ENCODE results near the gene ATP6V0A4.

The ATP6V0A4 gene

DNA sequence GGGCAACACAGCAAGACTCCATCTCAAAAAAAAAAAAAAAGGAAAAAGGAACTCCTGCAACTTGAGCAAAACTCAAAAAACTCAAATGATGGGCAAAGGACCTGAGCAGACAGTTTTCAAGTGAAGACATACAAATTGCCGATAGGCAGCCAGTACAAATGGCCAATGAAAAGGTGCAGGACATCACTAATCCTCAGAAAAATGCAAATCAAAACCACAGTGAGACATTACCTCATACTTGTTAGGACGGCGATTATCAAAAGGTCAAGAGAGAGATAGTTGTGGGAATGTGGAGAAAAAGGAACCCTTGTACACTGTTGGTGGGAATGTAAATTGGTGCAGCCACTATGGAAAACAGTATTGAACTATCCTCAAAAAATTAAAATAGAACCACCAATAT lies 113.7 kb downstream of the ATP6V0A4 start:
- Mint-ChIP-seq H3K4me1 (ENCODE audit: low read depth) (no peaks in the 10 kb centered on the region), H3K27me3 (peaks cover 5% of the 10 kb centered on the region), H3K36me3 (ENCODE audit: low read depth) (no peaks in the 10 kb centered on the region), H3K4me3 (no peak overlapping the region), H3K9me3 (no peaks in the 10 kb centered on the region), H3K27ac (no peak overlapping the region)
- DNase-seq, result no peak

DNA sequence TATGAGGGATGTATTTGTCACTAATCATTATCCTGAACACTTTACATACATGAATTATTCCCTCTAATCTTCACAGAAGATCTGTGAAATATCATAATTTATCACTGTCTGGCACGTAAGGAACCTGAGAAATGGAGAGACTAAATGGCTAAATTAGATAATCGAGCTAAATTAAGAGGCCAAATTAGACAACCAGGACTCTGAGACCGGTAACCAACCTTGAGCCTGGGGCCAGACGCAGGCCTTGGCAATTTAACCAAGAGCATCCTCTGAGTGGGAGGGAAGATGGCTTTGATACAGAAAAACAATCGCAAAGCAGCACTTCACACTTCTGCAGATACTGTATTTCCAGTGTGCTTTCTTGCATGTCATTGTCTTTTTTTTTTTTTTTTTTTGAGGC lies 118.2 kb downstream of the ATP6V0A4 start:
- H3K27me3 Mint-ChIP-seq, result no peaks in the 10 kb centered on the region
- H3K36me3 Mint-ChIP-seq (ENCODE audit: low read depth), result no peaks in the 10 kb centered on the region
- DNase-seq, result no peak
- no peaks in the 10 kb centered on the region for H3K9me3 Mint-ChIP-seq
- no peaks in the 10 kb centered on the region for H3K4me1 Mint-ChIP-seq (ENCODE audit: low read depth)
- no peak overlapping the region for H3K4me3 Mint-ChIP-seq
- H3K27ac Mint-ChIP-seq, result no peak overlapping the region

DNA sequence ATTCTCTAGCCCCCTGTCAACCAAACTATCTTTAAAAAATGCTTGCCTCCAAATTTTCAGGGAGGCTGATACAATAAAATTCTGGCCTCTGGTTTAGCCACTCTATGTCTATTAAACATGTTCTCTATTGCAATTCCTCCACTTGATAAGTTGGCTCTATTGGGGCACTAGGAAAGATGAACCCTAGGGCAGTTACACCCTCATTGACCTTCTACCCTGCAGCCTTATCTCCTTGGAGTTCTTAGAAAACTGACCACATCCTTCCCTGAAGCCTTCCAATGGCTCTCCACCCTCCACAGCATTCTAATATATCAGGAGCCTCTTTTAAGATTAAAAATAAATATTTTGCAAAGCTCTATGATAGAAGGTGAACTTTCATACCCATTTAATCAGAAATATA lies 127.4 kb downstream of the ATP6V0A4 start:
- Mint-ChIP-seq H3K9me3 (no peaks in the 10 kb centered on the region), H3K27me3 (peaks cover 34% of the 10 kb centered on the region), H3K36me3 (ENCODE audit: low read depth) (no peaks in the 10 kb centered on the region), H3K4me3 (no peak overlapping the region), H3K4me1 (ENCODE audit: low read depth) (peaks cover 17% of the 10 kb centered on the region), H3K27ac (no peak overlapping the region)
- no peak for DNase-seq

DNA sequence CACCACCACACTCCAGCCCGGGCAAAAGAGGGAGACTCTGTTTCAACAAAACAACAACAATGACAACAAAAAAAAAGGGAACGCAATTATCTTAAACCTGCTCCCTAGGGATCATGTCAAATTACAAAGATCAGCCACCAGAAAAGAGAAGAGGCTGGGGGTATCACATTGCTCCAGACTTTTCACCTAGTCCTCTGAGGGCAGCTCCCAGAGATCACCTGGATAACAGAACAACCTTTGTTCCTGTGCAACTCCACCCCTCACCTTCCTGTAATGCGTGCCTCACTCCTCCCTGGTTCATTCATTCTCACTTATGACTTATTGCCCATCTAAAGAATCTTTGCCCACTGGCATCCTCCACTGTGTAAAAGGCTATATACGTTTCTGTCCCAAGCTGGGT lies 128.6 kb downstream of the ATP6V0A4 start:
- H3K36me3 Mint-ChIP-seq (ENCODE audit: low read depth), result no peaks in the 10 kb centered on the region
- no peak overlapping the region for H3K27ac Mint-ChIP-seq
- H3K4me1 Mint-ChIP-seq (ENCODE audit: low read depth), result peaks cover 20% of the 10 kb centered on the region
- no peak overlapping the region for H3K4me3 Mint-ChIP-seq
- H3K27me3 Mint-ChIP-seq, result peaks cover 43% of the 10 kb centered on the region
- DNase-seq, result no peak
- no peaks in the 10 kb centered on the region for H3K9me3 Mint-ChIP-seq

- no peaks in the 10 kb centered on the region for H3K9me3 Mint-ChIP-seq
- H3K27me3 Mint-ChIP-seq, result peaks cover 47% of the 10 kb centered on the region
- peaks cover 20% of the 10 kb centered on the region for H3K4me1 Mint-ChIP-seq (ENCODE audit: low read depth)
- H3K27ac Mint-ChIP-seq, result no peak overlapping the region
- H3K36me3 Mint-ChIP-seq (ENCODE audit: low read depth), result no peaks in the 10 kb centered on the region
- no peak for DNase-seq
- no peak overlapping the region for H3K4me3 Mint-ChIP-seq
These were observed 129.1 kb downstream of the ATP6V0A4 start for GRCh38 chr7:138668946-138669345.

GRCh38 chr7:138668229-138668596 lies 129.8 kb downstream of the ATP6V0A4 start:
- no peaks in the 10 kb centered on the region for H3K9me3 Mint-ChIP-seq
- no peak overlapping the region for H3K27ac Mint-ChIP-seq

GRCh38 chr7:138667535-138668228 lies 130.3 kb downstream of the ATP6V0A4 start:
- H3K9me3 Mint-ChIP-seq, result no peaks in the 10 kb centered on the region
- H3K4me3 Mint-ChIP-seq, result no peak overlapping the region
- peaks cover 57% of the 10 kb centered on the region for H3K27me3 Mint-ChIP-seq
- DNase-seq, result no peak
- no peak overlapping the region for H3K27ac Mint-ChIP-seq
- H3K36me3 Mint-ChIP-seq (ENCODE audit: low read depth), result no peaks in the 10 kb centered on the region
- peaks cover 22% of the 10 kb centered on the region for H3K4me1 Mint-ChIP-seq (ENCODE audit: low read depth)

More at GRCh38 chr7:138668229-138668596, 129.8 kb downstream of the ATP6V0A4 start:
- Mint-ChIP-seq H3K36me3 (ENCODE audit: low read depth) (no peaks in the 10 kb centered on the region), H3K4me3 (no peak overlapping the region), H3K27me3 (peaks cover 54% of the 10 kb centered on the region), H3K4me1 (ENCODE audit: low read depth) (peaks cover 22% of the 10 kb centered on the region)
- DNase-seq, result no peak

DNA sequence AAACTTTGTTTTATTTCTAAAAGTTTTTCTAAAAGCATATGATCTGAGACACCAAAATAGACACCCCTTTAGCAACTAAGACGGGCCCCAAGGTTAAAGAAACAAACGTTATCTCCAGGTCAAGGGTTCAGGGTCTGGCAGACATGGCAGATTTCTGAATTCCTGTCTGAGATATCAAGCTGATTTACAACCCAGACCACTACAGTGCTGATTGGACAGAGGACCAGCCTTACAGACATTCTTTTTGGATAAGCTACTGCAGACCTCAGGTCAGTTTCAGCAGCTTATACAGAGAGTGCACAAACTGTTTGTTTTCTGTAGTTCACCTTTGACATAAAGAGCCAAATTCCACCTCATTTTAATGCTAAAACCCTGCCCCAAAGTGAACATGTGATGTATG lies 131.6 kb downstream of the ATP6V0A4 start:
- DNase-seq, result no peak
- H3K27me3 Mint-ChIP-seq, result peaks cover 57% of the 10 kb centered on the region
- no peak overlapping the region for H3K27ac Mint-ChIP-seq
- H3K36me3 Mint-ChIP-seq (ENCODE audit: low read depth), result no peaks in the 10 kb centered on the region
- H3K4me1 Mint-ChIP-seq (ENCODE audit: low read depth), result peaks cover 22% of the 10 kb centered on the region
- no peaks in the 10 kb centered on the region for H3K9me3 Mint-ChIP-seq
- H3K4me3 Mint-ChIP-seq, result no peak overlapping the region

DNA sequence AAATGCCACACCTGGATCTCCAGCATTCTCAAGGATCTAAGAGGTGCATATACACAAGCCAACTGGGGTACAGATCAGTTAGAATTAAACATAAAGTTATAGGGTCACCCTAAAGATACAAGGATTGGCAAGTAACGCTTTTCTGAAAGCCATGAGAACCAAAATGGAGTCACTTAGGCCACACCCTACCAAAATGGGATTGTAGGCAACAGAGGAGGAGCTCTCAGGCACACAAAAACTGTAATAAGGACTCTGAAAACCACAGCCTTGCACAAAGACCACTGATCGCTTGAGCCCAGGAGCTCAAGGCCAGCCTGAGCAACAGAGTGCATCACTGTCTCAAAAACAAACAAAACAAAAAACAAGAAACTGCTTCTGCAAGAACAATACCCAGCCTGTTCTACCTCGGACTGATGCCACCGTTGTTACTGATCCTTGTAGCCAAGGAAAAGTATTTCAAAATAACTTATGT lies 132.3 kb downstream of the ATP6V0A4 start:
- Mint-ChIP-seq H3K4me3 (no peak overlapping the region), H3K27ac (no peak overlapping the region), H3K27me3 (peaks cover 57% of the 10 kb centered on the region), H3K9me3 (no peaks in the 10 kb centered on the region), H3K36me3 (ENCODE audit: low read depth) (no peaks in the 10 kb centered on the region), H3K4me1 (ENCODE audit: low read depth) (peaks cover 22% of the 10 kb centered on the region)
- DNase-seq, result no peak

GRCh38 chr7:138665249-138665648 lies 132.7 kb downstream of the ATP6V0A4 start:
- peak overlapping the region; percentile 15 for H3K4me3 Mint-ChIP-seq
- H3K9me3 Mint-ChIP-seq, result no peaks in the 10 kb centered on the region
- H3K36me3 Mint-ChIP-seq (ENCODE audit: low read depth), result no peaks in the 10 kb centered on the region
- peaks cover 22% of the 10 kb centered on the region for H3K4me1 Mint-ChIP-seq (ENCODE audit: low read depth)
- no peak for DNase-seq
- peaks cover 57% of the 10 kb centered on the region for H3K27me3 Mint-ChIP-seq
- no peak overlapping the region for H3K27ac Mint-ChIP-seq

DNA sequence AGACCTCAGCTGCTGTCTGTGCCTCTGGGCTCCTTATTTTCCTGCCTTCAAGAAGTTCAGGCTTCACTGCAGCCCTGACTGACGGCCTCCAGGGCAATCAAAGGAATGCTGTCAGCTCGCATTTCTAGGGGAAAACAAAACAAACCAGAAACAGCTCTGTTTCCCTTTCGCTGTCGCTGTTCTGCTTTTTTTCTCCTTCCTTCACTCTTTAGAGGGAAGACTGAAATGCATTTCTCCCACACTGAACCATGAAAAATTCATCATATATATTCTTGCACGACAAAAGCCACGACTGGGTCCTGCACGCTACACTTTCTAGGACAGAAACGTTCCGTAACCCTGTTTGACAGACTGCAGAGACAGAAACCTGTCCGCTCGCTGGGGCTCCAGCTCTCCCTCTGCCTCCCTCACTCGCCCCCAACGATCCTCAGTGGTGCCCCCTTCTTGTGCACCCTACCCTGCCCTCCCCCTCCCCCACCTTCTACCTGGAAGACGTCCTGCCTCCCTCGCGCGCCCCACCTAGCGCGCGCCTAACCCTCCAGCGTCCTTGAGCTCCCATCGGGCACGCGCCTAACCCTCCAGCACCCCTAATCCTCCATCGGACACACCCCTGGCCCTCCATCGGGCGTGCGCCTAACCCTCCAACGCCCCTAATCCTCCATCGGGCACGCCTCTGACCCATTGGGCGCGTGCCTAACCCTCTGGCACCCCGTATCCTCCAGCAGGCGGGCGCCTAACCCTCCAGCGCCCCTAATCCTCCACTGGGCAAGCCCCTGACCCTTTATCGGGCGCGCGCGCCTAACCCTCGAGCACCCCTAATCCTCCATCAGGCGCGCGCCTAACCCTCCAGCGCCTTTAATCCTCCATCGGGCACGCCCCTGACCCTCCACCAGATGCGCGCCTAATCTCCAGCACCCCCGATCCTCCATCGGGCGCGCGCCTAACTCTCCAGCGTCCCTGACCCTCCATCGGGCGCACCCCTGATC lies 134.0 kb downstream of the ATP6V0A4 start:
- H3K27ac Mint-ChIP-seq, result no peak overlapping the region
- peak overlapping the region; percentile 63 for H3K4me3 Mint-ChIP-seq
- H3K9me3 Mint-ChIP-seq, result no peaks in the 10 kb centered on the region
- H3K27me3 Mint-ChIP-seq, result peaks cover 56% of the 10 kb centered on the region
- no peak for DNase-seq
- peaks cover 22% of the 10 kb centered on the region for H3K4me1 Mint-ChIP-seq (ENCODE audit: low read depth)
- no peaks in the 10 kb centered on the region for H3K36me3 Mint-ChIP-seq (ENCODE audit: low read depth)

GRCh38 chr7:138662991-138663320 lies 135.0 kb downstream of the ATP6V0A4 start:
- H3K27me3 Mint-ChIP-seq, result peaks cover 45% of the 10 kb centered on the region

GRCh38 chr7:138662076-138662990 lies 135.7 kb downstream of the ATP6V0A4 start:
- Mint-ChIP-seq H3K36me3 (ENCODE audit: low read depth) (no peaks in the 10 kb centered on the region), H3K4me3 (no peak overlapping the region), H3K9me3 (no peaks in the 10 kb centered on the region), H3K27me3 (peaks cover 39% of the 10 kb centered on the region), H3K27ac (no peak overlapping the region), H3K4me1 (ENCODE audit: low read depth) (peaks cover 13% of the 10 kb centered on the region)
- DNase-seq, result no peak

More at GRCh38 chr7:138662991-138663320, 135.0 kb downstream of the ATP6V0A4 start:
- H3K9me3 Mint-ChIP-seq, result no peaks in the 10 kb centered on the region
- DNase-seq, result no peak
- peaks cover 19% of the 10 kb centered on the region for H3K4me1 Mint-ChIP-seq (ENCODE audit: low read depth)
- no peaks in the 10 kb centered on the region for H3K36me3 Mint-ChIP-seq (ENCODE audit: low read depth)
- H3K4me3 Mint-ChIP-seq, result no peak overlapping the region
- H3K27ac Mint-ChIP-seq, result no peak overlapping the region

- Mint-ChIP-seq H3K4me1 (ENCODE audit: low read depth) (peaks cover 5% of the 10 kb centered on the region), H3K27me3 (peaks cover 32% of the 10 kb centered on the region), H3K36me3 (ENCODE audit: low read depth) (no peaks in the 10 kb centered on the region), H3K9me3 (no peaks in the 10 kb centered on the region), H3K27ac (no peak overlapping the region), H3K4me3 (no peak overlapping the region)
- DNase-seq, result no peak
These were observed 136.8 kb downstream of the ATP6V0A4 start for GRCh38 chr7:138661069-138661635.
